CMK (cell line): ENCODE data around the gene PKHD1.

Source experiments
- DNase-seq: peaks from one replicate; pipeline ENCODE4 v3.0.0-alpha.2; 2010; ENCODE audit warnings: low read depth

The PKHD1 gene

DNA sequence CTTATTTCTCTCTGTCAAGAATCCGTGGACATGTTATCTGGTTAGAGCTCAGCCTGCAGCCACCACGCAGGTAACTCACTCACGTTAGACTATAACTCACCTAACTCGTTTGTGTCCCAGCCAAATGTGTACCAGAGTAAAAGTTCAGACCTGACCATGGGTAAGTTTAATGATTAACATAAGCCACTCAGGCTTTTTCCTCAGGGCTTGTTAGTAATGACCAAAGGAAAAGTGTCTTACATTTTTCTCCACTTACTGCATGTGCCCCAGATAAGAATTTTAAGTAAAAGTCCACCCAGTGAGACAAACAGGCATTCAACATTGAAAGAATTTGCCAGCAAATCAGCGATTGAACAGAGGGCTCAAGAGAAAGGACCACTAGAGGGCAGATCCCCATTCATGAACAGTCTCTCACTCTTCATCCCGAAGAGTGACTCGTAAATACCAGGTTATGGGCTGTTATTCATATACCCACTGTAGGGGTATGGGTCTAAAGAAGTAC is at the start of gene PKHD1:
TSS of gene PKHD1 (minus strand) at position 116 of the 502 bp plus-strand sequence. CDS start 2,680 bp downstream, outside the sequence.
- DNase-seq: no peak

- no peak for DNase-seq
Measured at GRCh38 chr6:52136934-52137467, 49.6 kb upstream of the PKHD1 start.

DNA sequence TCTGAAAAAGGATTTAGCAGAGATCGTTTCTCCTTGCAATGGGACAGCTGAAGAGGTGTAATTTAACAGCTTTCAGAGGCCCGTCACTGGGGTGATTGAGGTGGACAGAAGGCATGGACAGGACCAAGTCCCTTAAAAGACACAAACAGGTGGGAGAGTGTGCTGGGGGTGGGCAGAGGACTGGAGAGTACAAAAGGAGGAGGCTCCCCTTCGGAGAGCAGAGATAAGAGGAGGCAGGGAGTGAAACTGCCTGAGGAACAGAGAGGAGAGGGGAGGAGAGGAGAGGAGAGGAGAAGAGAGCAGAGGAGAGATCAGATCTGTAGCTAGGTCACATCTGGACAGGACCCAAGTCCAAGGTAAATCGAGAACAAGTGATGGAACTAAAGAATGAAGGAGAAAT is 48.6 kb upstream of the PKHD1 start:
- no peak for DNase-seq

DNA sequence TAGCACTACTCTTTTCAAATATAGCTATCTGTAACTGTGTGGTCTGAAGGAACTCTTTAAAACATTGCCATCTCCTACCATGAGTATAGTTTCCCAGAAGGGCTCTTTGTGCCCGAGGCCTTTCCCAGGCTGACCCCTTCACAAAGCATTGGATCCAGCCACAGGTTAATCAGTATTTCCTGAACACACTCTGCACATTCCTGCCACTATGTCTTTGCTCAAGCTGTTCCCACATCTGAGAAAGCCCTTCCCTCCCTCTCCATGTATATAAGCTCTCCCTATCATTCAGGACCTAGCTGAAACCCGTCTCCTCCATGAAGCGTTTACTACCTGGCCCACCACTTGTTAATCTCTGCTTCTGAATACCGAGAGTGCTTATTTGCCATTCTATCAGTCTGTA is 47.8 kb upstream of the PKHD1 start:
- no peak for DNase-seq

DNA sequence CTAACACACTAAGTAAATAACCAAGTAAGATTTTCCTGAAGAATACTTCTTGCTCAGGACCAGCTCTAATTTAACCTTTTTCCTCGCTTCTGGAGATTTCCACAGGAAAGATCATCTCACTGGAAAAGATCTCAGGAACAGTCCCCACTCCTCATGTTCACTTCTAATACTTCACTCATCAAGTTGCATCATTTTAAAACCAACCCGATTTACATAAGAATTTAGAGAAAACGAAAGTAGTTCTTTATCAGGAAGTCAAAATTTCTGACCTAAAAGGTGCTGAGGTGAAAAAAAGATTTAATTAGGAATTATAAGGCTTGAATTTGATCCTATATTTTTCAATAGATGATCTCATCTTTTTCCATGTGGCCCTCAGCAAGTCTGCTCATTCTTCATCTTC is 46.6 kb upstream of the PKHD1 start:
- no peak for DNase-seq

- DNase-seq: no peak
Measured at GRCh38 chr6:52133324-52133723, 45.9 kb upstream of the PKHD1 start.

DNA sequence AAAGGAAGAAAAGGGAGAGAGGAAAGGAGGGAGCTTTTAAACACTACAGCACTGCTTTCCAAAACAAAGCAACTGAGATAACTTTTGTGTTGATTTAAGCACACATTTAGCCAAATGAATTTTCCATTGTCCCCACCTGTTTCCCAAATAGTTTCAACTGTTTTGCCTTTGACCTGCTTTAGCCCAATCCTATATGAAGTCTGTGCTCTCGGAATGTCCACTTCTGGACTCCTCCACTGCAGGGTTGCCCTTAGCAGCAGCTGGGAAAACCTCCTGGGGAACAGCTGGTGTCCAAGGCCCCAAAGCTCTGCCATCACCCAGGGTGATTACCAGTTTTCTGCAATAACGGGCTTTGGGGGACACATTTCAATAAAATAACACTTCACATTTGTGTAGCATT is 44.9 kb upstream of the PKHD1 start:
- no peak for DNase-seq

DNA sequence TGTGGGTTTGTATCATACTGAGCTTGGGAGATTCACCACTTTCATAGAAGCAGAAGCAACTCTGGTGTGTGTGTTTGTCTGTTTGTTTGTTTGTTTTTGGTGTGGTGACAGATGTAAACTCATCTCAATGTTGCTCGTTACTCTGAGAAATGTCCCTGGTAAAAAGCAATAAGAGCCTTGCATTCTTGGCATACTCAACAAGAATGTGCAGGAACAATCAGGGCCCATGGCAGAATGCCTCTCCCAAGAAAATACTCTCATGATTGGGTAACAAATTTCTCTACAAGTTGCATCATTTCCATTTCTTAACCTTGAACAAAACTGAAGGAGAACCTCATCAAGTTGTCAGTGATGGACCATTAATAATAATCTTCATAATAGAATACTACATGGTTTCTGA is 43.0 kb upstream of the PKHD1 start:
- DNase-seq: no peak

- DNase-seq: no peak
Measured at GRCh38 chr6:52127957-52128356, 40.5 kb upstream of the PKHD1 start.

DNA sequence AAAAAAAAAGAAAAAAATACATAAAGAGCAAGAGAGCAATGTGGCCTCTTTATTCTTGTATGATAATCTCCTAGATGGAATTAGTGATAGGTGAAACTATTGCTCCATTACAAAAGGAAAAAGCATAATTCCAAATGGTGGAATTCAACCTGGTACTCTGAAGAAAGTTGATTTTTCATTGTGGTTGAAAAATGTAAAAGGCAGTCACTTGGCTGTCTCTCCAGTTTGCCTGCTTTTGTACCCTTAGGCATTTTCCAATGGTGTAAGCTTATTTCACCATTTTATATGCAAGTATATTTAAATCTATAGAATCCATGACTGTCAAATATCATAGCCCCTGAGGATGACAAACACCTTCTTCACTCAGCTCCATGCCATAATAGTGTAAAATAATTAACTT is 38.8 kb upstream of the PKHD1 start:
- no peak for DNase-seq

DNA sequence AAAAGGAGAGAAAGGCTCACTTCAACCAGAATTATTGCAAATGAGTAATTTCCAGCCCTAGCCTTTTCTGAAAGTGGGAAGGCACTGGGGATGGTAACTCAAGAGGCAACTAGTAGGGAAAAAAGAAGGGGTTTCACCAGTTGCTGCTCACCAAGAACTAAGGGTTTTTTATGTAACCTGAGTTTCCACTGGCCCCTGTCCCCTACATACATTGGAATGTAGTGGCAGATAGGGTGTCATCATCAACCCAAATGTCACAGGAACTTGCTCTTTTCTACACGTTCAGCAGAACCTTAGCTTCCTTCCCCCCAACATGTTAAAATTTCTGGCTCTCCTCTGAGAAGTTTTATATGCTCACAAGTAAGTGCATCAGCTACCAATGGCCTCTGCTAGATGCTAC is 38.2 kb upstream of the PKHD1 start:
- DNase-seq: no peak

GRCh38 chr6:52125139-52125538 is 37.7 kb upstream of the PKHD1 start:
- DNase-seq: no peak

DNA sequence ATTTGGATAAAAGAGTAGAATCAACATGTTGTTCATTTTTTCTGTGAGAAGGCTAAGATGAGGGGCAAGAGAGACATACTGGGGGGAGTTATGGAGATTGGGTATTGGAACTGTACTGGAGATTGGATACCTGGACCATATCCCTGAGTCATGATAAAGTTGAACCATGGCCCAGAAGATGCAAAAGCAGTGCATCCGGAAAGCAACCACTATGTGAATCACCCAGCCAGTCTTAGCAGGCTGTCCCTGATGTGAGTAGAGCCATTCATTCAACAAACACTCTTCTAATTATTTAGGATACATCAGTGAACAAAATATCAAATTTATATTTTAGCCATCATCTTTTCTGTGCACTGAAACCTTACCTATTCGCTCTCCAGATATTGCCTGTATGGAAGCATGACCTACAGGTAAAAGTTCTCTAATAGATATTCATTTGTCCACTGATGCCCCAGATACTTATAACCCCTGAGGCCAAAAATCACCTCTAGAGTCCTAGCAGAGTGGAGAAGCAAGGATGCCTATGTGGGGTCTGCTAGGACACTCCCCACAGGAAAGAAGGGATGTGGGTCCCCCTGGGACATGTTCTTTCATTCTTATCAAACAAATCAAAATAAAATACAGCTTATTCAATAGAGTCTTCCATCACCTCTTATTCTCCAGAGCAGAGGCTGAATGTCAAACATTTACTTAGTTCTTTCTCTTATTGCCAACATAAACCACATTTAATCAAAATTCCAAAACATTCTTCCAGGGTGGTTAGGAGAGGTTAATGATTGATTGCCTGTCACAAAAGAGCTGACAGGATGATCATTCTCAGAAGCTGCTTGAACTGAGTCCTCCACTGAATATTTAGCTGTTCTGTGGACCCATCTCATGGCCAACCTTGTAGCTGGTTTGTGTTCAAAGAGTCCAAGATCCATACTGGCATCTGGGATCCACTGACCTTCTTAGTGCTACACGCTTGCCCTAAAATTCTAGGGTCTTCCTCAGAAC is 37.0 kb upstream of the PKHD1 start:
- DNase-seq: no peak

GRCh38 chr6:52123251-52123650 is 35.8 kb upstream of the PKHD1 start:
- DNase-seq: no peak

- DNase-seq: no peak
Measured at GRCh38 chr6:52117352-52117751, 29.9 kb upstream of the PKHD1 start.

GRCh38 chr6:52116605-52116948 is 29.2 kb upstream of the PKHD1 start:
- no peak for DNase-seq

DNA sequence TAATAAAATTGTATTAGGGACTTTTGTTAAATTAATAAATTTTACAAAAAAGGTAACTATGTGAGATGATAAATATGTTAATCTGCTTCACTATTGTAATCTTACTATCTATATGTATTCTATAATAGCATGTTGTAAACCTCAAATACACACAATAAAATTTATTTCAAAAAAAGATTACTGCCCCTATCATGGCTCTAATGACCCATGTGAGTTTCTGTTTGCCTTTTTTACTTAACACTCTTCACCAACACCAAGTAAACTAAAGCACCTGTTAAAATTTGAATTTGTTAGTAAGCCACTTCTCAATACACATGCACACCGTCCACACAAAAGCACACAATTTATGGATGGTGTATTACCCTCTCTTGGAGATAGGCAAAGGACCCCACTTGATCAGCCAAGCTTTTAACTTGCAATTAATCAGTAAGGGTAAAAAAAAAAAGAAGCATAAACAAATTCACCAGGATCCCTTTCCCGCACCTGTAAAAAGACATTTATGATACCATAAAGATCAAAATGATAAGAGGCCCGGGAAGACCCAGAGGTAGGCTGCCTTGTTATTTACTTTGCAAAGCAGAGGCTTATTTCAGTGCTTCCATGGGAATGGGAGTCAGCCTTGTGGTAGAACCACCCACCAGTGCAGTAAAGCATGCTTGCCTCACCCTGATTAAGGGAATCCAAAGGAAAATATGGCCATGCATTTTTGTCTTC is 28.6 kb upstream of the PKHD1 start:
- no peak for DNase-seq

DNA sequence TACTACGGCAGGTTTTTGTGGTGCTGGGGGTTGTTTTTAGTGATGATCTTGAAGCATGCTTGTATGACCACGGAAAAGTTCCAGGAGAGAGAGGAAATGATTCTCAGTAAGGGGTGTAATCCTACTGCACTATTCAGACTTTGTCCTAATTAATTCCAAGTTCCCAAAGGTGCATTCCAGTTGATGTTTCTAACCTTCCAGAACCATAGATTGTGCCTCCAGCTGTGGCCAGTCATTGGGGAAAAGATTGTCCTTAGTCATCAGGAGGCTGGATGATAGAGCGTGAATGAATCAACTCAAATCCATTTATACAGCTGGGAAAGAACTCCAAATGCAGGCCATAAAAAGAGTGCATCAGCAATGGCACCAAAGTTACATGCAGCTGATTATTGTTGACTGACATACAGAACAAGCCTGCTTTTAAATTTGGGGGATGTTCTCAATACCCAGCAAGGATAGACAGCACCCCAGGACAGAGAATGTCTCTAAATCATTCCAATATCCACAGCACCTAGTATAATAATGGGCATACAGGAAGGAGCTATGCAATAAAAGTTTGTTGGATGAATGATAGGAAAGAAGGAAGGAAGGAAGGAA is 27.8 kb upstream of the PKHD1 start:
- DNase-seq: no peak

- DNase-seq: no peak
Measured at GRCh38 chr6:52109171-52109571, 21.8 kb upstream of the PKHD1 start.

DNA sequence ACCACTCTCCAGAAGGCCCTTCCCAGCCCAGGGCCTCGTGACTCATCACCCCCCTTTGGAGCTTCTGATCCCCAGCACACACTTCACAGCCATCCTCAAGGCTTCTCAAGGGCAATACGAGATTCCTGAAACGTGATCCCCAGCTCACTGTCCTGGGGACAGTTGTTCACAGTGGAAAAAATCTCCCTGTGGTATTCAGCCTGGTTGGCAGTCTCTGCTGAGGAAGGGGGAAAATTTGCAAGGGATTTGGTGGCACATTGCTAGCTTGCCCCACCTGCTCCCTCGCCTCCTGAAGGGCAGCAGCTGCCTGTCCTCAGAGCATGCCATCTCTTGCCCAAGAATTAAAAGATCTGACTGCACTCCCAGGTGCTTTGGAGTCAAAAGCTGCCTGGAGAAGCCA is 20.7 kb upstream of the PKHD1 start:
- no peak for DNase-seq

DNA sequence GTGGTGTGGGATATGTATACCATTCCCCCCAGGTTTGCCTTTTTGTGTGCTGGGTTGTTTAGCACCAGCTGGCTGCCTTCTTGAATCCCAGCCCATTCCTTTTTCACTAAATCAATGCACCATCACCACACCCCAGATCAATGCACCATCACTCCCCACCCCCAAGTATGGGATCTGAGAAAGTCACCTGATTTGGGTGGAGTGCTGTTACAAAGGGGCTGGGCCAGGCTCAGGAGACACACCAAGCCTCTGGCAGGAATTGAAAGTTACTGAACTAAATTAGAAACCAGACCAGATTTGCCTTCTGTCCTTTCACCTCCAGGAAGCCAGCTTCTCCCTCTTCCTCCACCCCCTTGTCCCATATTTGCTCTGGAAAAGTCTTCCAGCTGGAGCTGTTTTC is 19.6 kb upstream of the PKHD1 start:
- no peak for DNase-seq

DNA sequence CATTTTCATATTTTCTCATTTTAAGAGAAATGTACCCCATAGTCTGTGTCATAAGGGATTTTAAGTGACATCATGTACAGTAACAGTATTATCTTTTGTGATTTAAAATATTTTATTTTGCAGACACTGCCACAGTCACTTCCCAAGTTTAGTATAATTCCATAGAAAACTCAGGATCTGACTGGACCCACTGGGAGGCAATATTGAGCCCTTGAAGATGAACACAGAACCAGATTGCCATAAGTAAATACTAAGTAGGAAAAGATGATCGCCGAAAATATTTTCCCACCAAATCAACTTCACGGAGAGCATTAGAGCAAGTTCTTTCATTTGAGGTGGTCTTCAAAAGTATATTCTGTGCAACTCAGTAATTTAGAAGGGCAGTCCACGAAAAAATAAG is 17.6 kb upstream of the PKHD1 start:
- no peak for DNase-seq

DNA sequence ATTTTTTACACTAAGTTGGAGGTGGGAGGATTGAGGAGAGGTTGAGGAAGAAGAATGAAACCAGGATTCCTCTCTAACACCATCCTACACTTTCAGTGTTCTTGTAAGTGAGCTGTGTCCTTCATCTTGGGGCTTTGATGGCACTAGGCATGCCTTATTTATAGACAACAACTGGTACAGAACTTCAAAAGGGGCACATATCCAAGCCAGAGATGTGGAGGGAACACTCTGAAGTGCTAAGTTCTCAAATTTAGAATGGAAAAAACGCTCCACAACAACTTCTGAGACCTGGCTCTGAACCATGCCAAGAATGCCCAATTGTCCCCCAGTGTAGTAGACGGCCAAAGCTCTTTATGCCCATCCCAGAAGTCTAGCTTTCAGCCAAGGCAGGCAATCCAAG is 16.2 kb upstream of the PKHD1 start:
- DNase-seq: no peak
